Measurements from ENCODE around the gene THEM4.

THEM4 gene

GRCh38 chr1:151864411-151864810, 44.9 kb downstream of the THEM4 start:
- FAIRE-seq = no peak
- no peak for TF ChIP-seq CTCF (IDR thresholded peaks at IDR 0.05; ENCODE audit: insufficient read depth, missing control alignments)
- DNase-seq (ENCODE audit: insufficient read length, low spot score) = no peak

GRCh38 chr1:151862604-151863003, 46.7 kb downstream of the THEM4 start:
- FAIRE-seq (no peak), DNase-seq (ENCODE audit: insufficient read length, low spot score) (no peak)
- no peak for TF ChIP-seq CTCF (IDR thresholded peaks at IDR 0.05; ENCODE audit: insufficient read depth, missing control alignments)

- DNase-seq (ENCODE audit: insufficient read length, low spot score) = no peak
- no peak for TF ChIP-seq CTCF (IDR thresholded peaks at IDR 0.05; ENCODE audit: insufficient read depth, missing control alignments)
Measured at GRCh38 chr1:151860504-151861187, 48.7 kb downstream of the THEM4 start.

GRCh38 chr1:151859891-151860293, 49.4 kb downstream of the THEM4 start:
- TF ChIP-seq CTCF (IDR thresholded peaks at IDR 0.05; ENCODE audit: insufficient read depth, missing control alignments) = no peak
- FAIRE-seq (no peak), DNase-seq (ENCODE audit: insufficient read length, low spot score) (no peak)

More at GRCh38 chr1:151860504-151861187, 48.7 kb downstream of the THEM4 start:
- FAIRE-seq = no peak

- no peak for DNase-seq (ENCODE audit: insufficient read length, low spot score)
- FAIRE-seq = no peak
- no peak for TF ChIP-seq CTCF (IDR thresholded peaks at IDR 0.05; ENCODE audit: insufficient read depth, missing control alignments)
Measured at GRCh38 chr1:151858886-151859665, 50.2 kb downstream of the THEM4 start.

GRCh38 chr1:151858030-151858746, 51.1 kb downstream of the THEM4 start:
- FAIRE-seq (no peak), DNase-seq (ENCODE audit: insufficient read length, low spot score) (no peak)
- no peak for TF ChIP-seq CTCF (IDR thresholded peaks at IDR 0.05; ENCODE audit: insufficient read depth, missing control alignments)

Measured in D721Med (cell line).